Panc1 (cell line): ENCODE measurements around the gene EIF4ENIF1.

Experiments
- POLR2AphosphoS5 ChIP-seq: IDR thresholded peaks from 2 replicates; pipeline ENCODE4 v1.6.1; 2012; ENCODE audit warnings: mild to moderate bottlenecking, low read depth, low read length, moderate library complexity
- SIN3A ChIP-seq: IDR thresholded peaks from 2 replicates; pipeline ENCODE4 v1.6.1; 2012; ENCODE audit warnings: low read depth, mild to moderate bottlenecking, low read length, moderate library complexity, borderline replicate concordance; ENCODE audit not compliant: insufficient read depth
- TCF7L2 ChIP-seq: IDR thresholded peaks from 2 replicates; pipeline ENCODE4 v1.6.1; 2011; ENCODE audit warnings: mild to moderate bottlenecking, low read depth, low read length, inconsistent platforms
- TF ChIP-seq, protein P1 (sequence below): fragments of 450-650 bp; IDR thresholded peaks from 2 replicates; pipeline ENCODE4 v1.5.1; 2017; ENCODE audit warnings: mild to moderate bottlenecking
- TF ChIP-seq, protein P2 (sequence below), 2 experiments: IDR thresholded peaks; 2 replicates each; pipeline ENCODE4 v1.6.1; 2011 to 2012; ENCODE audit warnings: low read depth in 2 of 2, control low read depth in 1 of 2, low read length in 1 of 2, mild to moderate bottlenecking in 1 of 2, moderate library complexity in 1 of 2; ENCODE audit not compliant: insufficient read depth in 1 of 2

- TF ChIP-seq POLR2AphosphoS5 (no peak), TCF7L2 (no peak), SIN3A (no peak)
- TF ChIP-seq, protein P1, sequence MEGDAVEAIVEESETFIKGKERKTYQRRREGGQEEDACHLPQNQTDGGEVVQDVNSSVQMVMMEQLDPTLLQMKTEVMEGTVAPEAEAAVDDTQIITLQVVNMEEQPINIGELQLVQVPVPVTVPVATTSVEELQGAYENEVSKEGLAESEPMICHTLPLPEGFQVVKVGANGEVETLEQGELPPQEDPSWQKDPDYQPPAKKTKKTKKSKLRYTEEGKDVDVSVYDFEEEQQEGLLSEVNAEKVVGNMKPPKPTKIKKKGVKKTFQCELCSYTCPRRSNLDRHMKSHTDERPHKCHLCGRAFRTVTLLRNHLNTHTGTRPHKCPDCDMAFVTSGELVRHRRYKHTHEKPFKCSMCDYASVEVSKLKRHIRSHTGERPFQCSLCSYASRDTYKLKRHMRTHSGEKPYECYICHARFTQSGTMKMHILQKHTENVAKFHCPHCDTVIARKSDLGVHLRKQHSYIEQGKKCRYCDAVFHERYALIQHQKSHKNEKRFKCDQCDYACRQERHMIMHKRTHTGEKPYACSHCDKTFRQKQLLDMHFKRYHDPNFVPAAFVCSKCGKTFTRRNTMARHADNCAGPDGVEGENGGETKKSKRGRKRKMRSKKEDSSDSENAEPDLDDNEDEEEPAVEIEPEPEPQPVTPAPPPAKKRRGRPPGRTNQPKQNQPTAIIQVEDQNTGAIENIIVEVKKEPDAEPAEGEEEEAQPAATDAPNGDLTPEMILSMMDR: no peak
- TF ChIP-seq, protein P2, sequence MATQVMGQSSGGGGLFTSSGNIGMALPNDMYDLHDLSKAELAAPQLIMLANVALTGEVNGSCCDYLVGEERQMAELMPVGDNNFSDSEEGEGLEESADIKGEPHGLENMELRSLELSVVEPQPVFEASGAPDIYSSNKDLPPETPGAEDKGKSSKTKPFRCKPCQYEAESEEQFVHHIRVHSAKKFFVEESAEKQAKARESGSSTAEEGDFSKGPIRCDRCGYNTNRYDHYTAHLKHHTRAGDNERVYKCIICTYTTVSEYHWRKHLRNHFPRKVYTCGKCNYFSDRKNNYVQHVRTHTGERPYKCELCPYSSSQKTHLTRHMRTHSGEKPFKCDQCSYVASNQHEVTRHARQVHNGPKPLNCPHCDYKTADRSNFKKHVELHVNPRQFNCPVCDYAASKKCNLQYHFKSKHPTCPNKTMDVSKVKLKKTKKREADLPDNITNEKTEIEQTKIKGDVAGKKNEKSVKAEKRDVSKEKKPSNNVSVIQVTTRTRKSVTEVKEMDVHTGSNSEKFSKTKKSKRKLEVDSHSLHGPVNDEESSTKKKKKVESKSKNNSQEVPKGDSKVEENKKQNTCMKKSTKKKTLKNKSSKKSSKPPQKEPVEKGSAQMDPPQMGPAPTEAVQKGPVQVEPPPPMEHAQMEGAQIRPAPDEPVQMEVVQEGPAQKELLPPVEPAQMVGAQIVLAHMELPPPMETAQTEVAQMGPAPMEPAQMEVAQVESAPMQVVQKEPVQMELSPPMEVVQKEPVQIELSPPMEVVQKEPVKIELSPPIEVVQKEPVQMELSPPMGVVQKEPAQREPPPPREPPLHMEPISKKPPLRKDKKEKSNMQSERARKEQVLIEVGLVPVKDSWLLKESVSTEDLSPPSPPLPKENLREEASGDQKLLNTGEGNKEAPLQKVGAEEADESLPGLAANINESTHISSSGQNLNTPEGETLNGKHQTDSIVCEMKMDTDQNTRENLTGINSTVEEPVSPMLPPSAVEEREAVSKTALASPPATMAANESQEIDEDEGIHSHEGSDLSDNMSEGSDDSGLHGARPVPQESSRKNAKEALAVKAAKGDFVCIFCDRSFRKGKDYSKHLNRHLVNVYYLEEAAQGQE (IDR thresholded peaks at IDR 0.05; ENCODE audit: insufficient read depth in 1 of 2, low read depth in 2 of 2, low read length in 1 of 2): no peak
Observed at GRCh38 chr22:31508536-31508935, 18.9 kb upstream of the EIF4ENIF1 start.
